HepG2 (cell line): ENCODE measurements around the gene HENMT1.

Experiments
- BRD4 ChIP-seq: sonication (generic); formaldehyde crosslinking; IDR thresholded peaks from 2 replicates; pipeline ENCODE4 v1.4.0; 2020; ENCODE audit warnings: missing genetic modification reagents
- CTCF ChIP-seq: sonication (generic); formaldehyde crosslinking; IDR thresholded peaks from 2 replicates; pipeline ENCODE4 v1.5.0; 2020; ENCODE audit warnings: mild to moderate bottlenecking, missing genetic modification reagents, moderate library complexity
- ISL2 ChIP-seq: sonication (generic); formaldehyde crosslinking; IDR thresholded peaks from 2 replicates; pipeline ENCODE4 v1.5.0; 2020; ENCODE audit warnings: missing genetic modification reagents
- YY1 ChIP-seq: IDR thresholded peaks from 2 replicates; pipeline ENCODE4 v1.6.1; 2011; ENCODE audit warnings: low read length, low read depth, moderate library complexity, mild to moderate bottlenecking; ENCODE audit not compliant: insufficient read depth, insufficient replicate concordance
- ZMYM2 ChIP-seq: sonication (generic); formaldehyde crosslinking; IDR thresholded peaks from 2 replicates; pipeline ENCODE4 v1.8.0; 2022; ENCODE audit warnings: mild to moderate bottlenecking, missing genetic modification reagents
- ZNF563 ChIP-seq: sonication (generic); formaldehyde crosslinking; IDR thresholded peaks from 2 replicates; pipeline ENCODE4 v1.8.0; 2022; ENCODE audit warnings: mild to moderate bottlenecking, moderate library complexity, missing genetic modification reagents
- TF ChIP-seq, protein P1 (sequence below): sonication (generic); formaldehyde crosslinking; conservative IDR thresholded peaks from 2 replicates; pipeline ENCODE4 v1.8.0; 2022; ENCODE audit warnings: low read depth, missing genetic modification reagents

- TF ChIP-seq, protein P1, sequence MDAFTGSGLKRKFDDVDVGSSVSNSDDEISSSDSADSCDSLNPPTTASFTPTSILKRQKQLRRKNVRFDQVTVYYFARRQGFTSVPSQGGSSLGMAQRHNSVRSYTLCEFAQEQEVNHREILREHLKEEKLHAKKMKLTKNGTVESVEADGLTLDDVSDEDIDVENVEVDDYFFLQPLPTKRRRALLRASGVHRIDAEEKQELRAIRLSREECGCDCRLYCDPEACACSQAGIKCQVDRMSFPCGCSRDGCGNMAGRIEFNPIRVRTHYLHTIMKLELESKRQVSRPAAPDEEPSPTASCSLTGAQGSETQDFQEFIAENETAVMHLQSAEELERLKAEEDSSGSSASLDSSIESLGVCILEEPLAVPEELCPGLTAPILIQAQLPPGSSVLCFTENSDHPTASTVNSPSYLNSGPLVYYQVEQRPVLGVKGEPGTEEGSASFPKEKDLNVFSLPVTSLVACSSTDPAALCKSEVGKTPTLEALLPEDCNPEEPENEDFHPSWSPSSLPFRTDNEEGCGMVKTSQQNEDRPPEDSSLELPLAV (CRISPR knock-in tag): no peak
- TF ChIP-seq YY1: no peak
- TF ChIP-seq ISL2 (CRISPR knock-in tag): no peak
- TF ChIP-seq ZNF563 (CRISPR knock-in tag): no peak
- no peak for TF ChIP-seq CTCF
- no peak for TF ChIP-seq BRD4
- no peak for TF ChIP-seq ZMYM2
Measured at GRCh38 chr1:108612496-108612895, 48.4 kb downstream of the HENMT1 start.
